Astrocyte (in vitro differentiated cells and primary cell): Measurements from ENCODE around the gene PPP6R1. TPM values are rescaled to one million over a fixed set of nuclear protein-coding genes. Genes with fewer than 3 reads are reported as not detected.
"Not testable (repeated sequence)": the region's sequence is repeated elsewhere in the genome, so short reads cannot be mapped to it uniquely, and the experiment has no call there.

Source experiments
- DNase-seq: peaks from one replicate; pipeline ENCODE4 v3.0.0-alpha.2; 2010; ENCODE audit warnings: low read depth
- FAIRE-seq: peaks from 2 replicates; lab custom pipeline; 2011; peaks lifted over from hg19 to GRCh38; lab: Jason Lieb, UNC
- H2AFZ ChIP-seq: 2 replicates; pipeline ENCODE4 v1.6.0; 2012; ENCODE audit warnings: low read depth, low read length, inconsistent platforms
- H3K27ac ChIP-seq: 2 replicates; pipeline ENCODE4 v1.5.1; 2011; ENCODE audit warnings: low read depth, low read length, inconsistent platforms
- H3K27me3 ChIP-seq: 2 replicates; pipeline ENCODE4 v1.6.0; 2011; ENCODE audit warnings: low read length, inconsistent platforms; ENCODE audit not compliant: insufficient read depth
- H3K36me3 ChIP-seq: 2 replicates; pipeline ENCODE4 v1.5.1; 2011; ENCODE audit warnings: low read length, inconsistent platforms; ENCODE audit not compliant: insufficient read depth
- H3K4me1 ChIP-seq: 2 replicates; pipeline ENCODE4 v1.5.1; 2011; ENCODE audit warnings: low read length, inconsistent platforms; ENCODE audit not compliant: insufficient read depth
- H3K4me2 ChIP-seq: 2 replicates; pipeline ENCODE4 v1.6.0; 2012; ENCODE audit warnings: low read length, inconsistent platforms
- H3K4me3 ChIP-seq: 2 replicates; pipeline ENCODE4 v1.5.1; 2011; ENCODE audit warnings: low read depth, mild to moderate bottlenecking, low read length, inconsistent platforms; ENCODE audit not compliant: insufficient read depth
- H3K79me2 ChIP-seq: 2 replicates; pipeline ENCODE4 v1.6.0; 2012; ENCODE audit warnings: mild to moderate bottlenecking, low read length, inconsistent platforms; ENCODE audit not compliant: insufficient read depth
- H3K9ac ChIP-seq: 2 replicates; pipeline ENCODE4 v1.6.0; 2012; ENCODE audit warnings: mild to moderate bottlenecking, low read length, inconsistent platforms
- H3K9me3 ChIP-seq: 2 replicates; pipeline ENCODE4 v1.5.1; 2012; ENCODE audit warnings: low read depth, mild to moderate bottlenecking, low read length, inconsistent platforms; ENCODE audit not compliant: insufficient read depth
- H4K20me1 ChIP-seq: 2 replicates; pipeline ENCODE4 v1.6.0; 2012; ENCODE audit warnings: low read length, inconsistent platforms; ENCODE audit not compliant: insufficient read depth
- H3K27ac Mint-ChIP-seq: one replicate; pipeline ENCODE4 v1.8.0; 2021; ENCODE audit warnings: mild to moderate bottlenecking, mixed read lengths; ENCODE audit not compliant: unreplicated experiment
- H3K27me3 Mint-ChIP-seq: one replicate; pipeline ENCODE4 v1.8.0; 2021; ENCODE audit warnings: low read depth, mixed read lengths; ENCODE audit not compliant: unreplicated experiment
- H3K36me3 Mint-ChIP-seq: one replicate; pipeline ENCODE4 v1.8.0; 2021; ENCODE audit warnings: low read depth, mixed read lengths; ENCODE audit not compliant: unreplicated experiment
- H3K4me1 Mint-ChIP-seq: one replicate; pipeline ENCODE4 v1.8.0; 2021; ENCODE audit warnings: low read depth, mixed read lengths; ENCODE audit not compliant: unreplicated experiment
- H3K4me3 Mint-ChIP-seq: one replicate; pipeline ENCODE4 v1.8.0; 2021; ENCODE audit warnings: mild to moderate bottlenecking, moderate library complexity, mixed read lengths; ENCODE audit not compliant: unreplicated experiment
- H3K9me3 Mint-ChIP-seq: one replicate; pipeline ENCODE4 v1.8.0; 2021; ENCODE audit warnings: mild to moderate bottlenecking, mixed read lengths; ENCODE audit not compliant: unreplicated experiment
- EZH2 ChIP-seq: IDR thresholded peaks from 2 replicates; pipeline ENCODE4 v1.6.1; 2012; ENCODE audit warnings: mild to moderate bottlenecking, low read length, inconsistent platforms; ENCODE audit not compliant: insufficient read depth
- total RNA-seq: library from RNA; stranded (reverse); gene quantifications from 2 replicates; pipeline ENCODE4 v1.2.1, GENCODE V29; 2021
- TF ChIP-seq, protein P1 (sequence below): IDR thresholded peaks from 2 replicates; pipeline ENCODE4 v1.5.1; 2011; ENCODE audit warnings: low read depth, mild to moderate bottlenecking, inconsistent platforms, low read length, moderate library complexity; ENCODE audit not compliant: insufficient read depth

The PPP6R1 gene
- total RNA-seq, 1 donor from 2014 or later, result 75.2 TPM

DNA sequence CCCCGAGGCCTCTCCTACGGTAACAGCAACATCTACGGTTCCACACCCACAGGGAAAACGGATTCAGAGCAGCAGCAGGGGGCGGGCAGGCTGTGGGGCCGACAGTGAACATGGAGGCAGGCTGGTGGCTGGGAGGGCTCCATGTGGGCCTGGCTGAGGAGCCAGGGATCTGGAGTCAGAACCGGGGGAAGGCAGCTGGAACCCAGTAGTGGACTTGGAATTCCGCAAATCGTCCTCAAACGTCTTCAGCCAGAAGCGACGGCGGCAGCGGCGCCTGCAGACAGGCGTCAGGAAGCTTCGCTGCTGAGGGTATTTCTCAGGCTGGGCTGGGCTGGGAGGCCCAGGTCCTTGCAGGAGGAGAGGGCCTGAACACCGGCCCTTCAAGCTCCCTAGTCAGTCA, 32.0 kb downstream of the PPP6R1 start:
- Mint-ChIP-seq H3K36me3 (peaks cover 18% of the 10 kb centered on the region), H3K27me3 (no peaks in the 10 kb centered on the region), H3K4me3 (no peak overlapping the region), H3K27ac (peak overlapping the region; percentile 41), H3K4me1 (no peaks in the 10 kb centered on the region), H3K9me3 (no peaks in the 10 kb centered on the region)
- no peak for DNase-seq
- Histone ChIP-seq H2AFZ (no peak overlapping the region), H3K36me3 (no peaks in the 10 kb centered on the region), H3K79me2 (no peaks in the 10 kb centered on the region), H3K4me2 (no peak overlapping the region), H3K9ac (no peak overlapping the region), H4K20me1 (peaks cover 47% of the 10 kb centered on the region), H3K9me3 (no peaks in the 10 kb centered on the region), H3K4me3 (no peak overlapping the region), H3K4me1 (no peaks in the 10 kb centered on the region), H3K27me3 (no peaks in the 10 kb centered on the region), H3K27ac (no peak overlapping the region)
- no peak for FAIRE-seq
- TF ChIP-seq, protein P1, sequence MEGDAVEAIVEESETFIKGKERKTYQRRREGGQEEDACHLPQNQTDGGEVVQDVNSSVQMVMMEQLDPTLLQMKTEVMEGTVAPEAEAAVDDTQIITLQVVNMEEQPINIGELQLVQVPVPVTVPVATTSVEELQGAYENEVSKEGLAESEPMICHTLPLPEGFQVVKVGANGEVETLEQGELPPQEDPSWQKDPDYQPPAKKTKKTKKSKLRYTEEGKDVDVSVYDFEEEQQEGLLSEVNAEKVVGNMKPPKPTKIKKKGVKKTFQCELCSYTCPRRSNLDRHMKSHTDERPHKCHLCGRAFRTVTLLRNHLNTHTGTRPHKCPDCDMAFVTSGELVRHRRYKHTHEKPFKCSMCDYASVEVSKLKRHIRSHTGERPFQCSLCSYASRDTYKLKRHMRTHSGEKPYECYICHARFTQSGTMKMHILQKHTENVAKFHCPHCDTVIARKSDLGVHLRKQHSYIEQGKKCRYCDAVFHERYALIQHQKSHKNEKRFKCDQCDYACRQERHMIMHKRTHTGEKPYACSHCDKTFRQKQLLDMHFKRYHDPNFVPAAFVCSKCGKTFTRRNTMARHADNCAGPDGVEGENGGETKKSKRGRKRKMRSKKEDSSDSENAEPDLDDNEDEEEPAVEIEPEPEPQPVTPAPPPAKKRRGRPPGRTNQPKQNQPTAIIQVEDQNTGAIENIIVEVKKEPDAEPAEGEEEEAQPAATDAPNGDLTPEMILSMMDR, result no peak
- no peak for TF ChIP-seq EZH2

DNA sequence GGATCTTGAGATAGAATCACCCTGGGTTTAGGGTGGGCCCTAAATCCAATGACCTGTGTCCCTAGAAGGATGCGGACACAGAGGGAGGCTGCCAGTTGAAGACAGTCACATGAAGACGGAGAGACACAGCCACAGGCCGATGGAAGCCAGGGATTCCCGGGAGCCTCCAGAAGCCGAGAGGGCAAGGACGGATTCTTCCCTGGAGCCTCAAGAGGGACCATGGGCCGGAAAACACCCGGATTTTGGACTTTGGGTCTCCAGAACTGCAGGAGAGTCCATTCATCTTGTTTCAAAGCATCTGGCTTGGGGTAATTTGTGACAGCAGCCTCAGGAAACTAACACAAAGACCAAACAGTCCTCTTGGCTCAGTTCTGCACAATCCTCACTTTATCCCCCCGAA, 32.5 kb downstream of the PPP6R1 start:
- no peak overlapping the region for H3K4me3 Mint-ChIP-seq
- no peaks in the 10 kb centered on the region for H3K27me3 Mint-ChIP-seq
- TF ChIP-seq EZH2, result no peak
- TF ChIP-seq, protein P1, result no peak
- H3K9me3 Mint-ChIP-seq, result no peaks in the 10 kb centered on the region
- Histone ChIP-seq H3K36me3 (no peaks in the 10 kb centered on the region), H2AFZ (no peak overlapping the region), H3K27ac (no peak overlapping the region), H3K4me3 (no peak overlapping the region), H3K79me2 (no peaks in the 10 kb centered on the region), H3K4me2 (no peak overlapping the region), H3K9me3 (no peaks in the 10 kb centered on the region), H3K4me1 (no peaks in the 10 kb centered on the region), H4K20me1 (peaks cover 47% of the 10 kb centered on the region), H3K27me3 (no peaks in the 10 kb centered on the region), H3K9ac (no peak overlapping the region)
- no peak overlapping the region for H3K27ac Mint-ChIP-seq
- DNase-seq (no peak), FAIRE-seq (no peak)
- peaks cover 18% of the 10 kb centered on the region for H3K36me3 Mint-ChIP-seq
- no peaks in the 10 kb centered on the region for H3K4me1 Mint-ChIP-seq

DNA sequence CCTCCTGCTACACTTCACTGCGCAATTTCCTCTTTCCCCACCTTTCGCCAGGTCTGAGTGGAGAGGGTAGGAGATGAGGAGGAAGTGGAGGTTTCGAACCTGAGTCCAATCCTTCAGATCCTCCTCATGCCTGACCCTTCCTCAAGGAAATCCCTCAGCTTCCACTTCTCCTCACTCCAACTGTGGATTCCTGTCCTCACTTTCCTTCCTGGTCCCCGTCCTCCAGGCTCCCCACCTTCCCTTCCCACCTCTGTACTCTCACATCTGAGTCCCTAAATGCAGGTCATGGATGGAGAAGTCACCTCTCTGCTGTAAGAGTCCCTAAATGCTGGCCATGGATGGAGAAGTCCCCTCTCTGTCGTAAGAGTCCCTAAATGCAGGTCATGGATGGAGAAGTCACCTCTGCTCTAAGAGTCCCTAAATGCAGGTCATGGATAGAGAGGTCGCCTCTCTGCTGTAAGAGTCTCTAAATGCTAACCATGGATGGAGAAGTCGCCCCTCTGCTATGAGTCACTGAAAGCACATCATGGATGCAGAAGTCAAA, 33.3 kb downstream of the PPP6R1 start:
- TF ChIP-seq, protein P1, result no peak
- TF ChIP-seq EZH2, result no peak
- Mint-ChIP-seq H3K27me3 (no peaks in the 10 kb centered on the region), H3K9me3 (no peaks in the 10 kb centered on the region), H3K27ac (no peak overlapping the region), H3K36me3 (peaks cover 18% of the 10 kb centered on the region), H3K4me1 (no peaks in the 10 kb centered on the region), H3K4me3 (peak overlapping the region; percentile 34)
- no peak overlapping the region for H3K27ac ChIP-seq
- no peak for FAIRE-seq
- no peak overlapping the region for H3K4me3 ChIP-seq
- H3K9ac ChIP-seq, result no peak overlapping the region
- no peaks in the 10 kb centered on the region for H3K4me1 ChIP-seq
- H3K4me2 ChIP-seq, result no peak overlapping the region
- peaks cover 47% of the 10 kb centered on the region for H4K20me1 ChIP-seq
- no peaks in the 10 kb centered on the region for H3K9me3 ChIP-seq
- no peak overlapping the region for H2AFZ ChIP-seq
- H3K79me2 ChIP-seq, result no peaks in the 10 kb centered on the region
- no peaks in the 10 kb centered on the region for H3K36me3 ChIP-seq
- no peak for DNase-seq
- no peaks in the 10 kb centered on the region for H3K27me3 ChIP-seq

DNA sequence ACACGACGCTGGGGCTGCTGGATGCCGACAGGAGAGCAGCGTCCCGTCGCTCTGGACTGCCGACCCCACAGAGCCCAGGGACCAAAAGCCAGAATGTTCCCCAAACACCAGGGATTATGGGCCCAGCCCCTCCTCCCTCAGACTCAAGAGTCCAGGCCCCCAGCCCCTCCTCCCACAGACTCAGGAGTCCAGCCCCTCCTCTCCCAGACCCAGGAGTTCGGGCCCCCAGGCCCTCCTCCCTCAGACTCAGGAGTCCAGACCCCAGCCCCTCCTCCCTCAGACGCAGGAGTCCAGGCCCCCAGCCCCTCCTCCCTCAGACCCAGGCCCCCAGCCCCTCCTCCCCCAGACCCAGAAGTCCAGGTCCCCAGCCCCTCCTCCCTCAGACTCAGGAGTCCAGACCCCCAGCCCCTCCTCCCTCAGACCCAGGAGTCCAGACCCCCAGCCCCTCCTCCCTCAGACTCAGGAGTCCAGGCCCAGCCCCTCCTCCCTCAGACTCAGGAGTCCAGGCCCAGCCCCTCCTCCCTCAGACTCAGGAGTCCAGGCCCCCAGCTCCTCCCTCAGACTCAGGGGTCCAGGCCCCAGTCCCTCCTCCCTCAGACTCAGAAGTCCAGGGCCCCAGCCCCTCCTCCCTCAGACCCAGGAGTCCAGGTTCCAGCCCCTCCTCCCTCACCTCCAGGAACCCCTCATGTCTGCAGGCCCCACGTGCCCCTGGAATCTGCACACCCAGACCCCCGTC, 34.0 kb downstream of the PPP6R1 start:
- H3K36me3 ChIP-seq, FAIRE-seq, H3K4me1 Mint-ChIP-seq, H3K4me3 ChIP-seq, H3K9ac ChIP-seq, H3K79me2 ChIP-seq, H3K27ac Mint-ChIP-seq, H3K4me2 ChIP-seq, H3K9me3 ChIP-seq, H3K27me3 ChIP-seq, DNase-seq, H2AFZ ChIP-seq, H3K27ac ChIP-seq, H3K4me1 ChIP-seq, H3K27me3 Mint-ChIP-seq, H3K9me3 Mint-ChIP-seq: not testable (repeated sequence)
- Mint-ChIP-seq H3K4me3 (peak overlapping the region; percentile 34), H3K36me3 (peaks cover 16% of the 10 kb centered on the region)
- peaks cover 50% of the 10 kb centered on the region for H4K20me1 ChIP-seq
